HG02870 (cell line): ENCODE data around the gene MNAT1.
"Not testable (repeated sequence)": the region's sequence is repeated elsewhere in the genome, so short reads cannot be mapped to it uniquely, and the experiment has no call there.

ENCODE experiments used
- ATAC-seq: cut with Tn5 transposase; IDR thresholded peaks from one replicate; pipeline ENCODE4 v1.9.1; 2021; ENCODE audit warnings: mild to moderate bottlenecking, moderate library complexity; ENCODE audit not compliant: unreplicated experiment

MNAT1 gene

DNA sequence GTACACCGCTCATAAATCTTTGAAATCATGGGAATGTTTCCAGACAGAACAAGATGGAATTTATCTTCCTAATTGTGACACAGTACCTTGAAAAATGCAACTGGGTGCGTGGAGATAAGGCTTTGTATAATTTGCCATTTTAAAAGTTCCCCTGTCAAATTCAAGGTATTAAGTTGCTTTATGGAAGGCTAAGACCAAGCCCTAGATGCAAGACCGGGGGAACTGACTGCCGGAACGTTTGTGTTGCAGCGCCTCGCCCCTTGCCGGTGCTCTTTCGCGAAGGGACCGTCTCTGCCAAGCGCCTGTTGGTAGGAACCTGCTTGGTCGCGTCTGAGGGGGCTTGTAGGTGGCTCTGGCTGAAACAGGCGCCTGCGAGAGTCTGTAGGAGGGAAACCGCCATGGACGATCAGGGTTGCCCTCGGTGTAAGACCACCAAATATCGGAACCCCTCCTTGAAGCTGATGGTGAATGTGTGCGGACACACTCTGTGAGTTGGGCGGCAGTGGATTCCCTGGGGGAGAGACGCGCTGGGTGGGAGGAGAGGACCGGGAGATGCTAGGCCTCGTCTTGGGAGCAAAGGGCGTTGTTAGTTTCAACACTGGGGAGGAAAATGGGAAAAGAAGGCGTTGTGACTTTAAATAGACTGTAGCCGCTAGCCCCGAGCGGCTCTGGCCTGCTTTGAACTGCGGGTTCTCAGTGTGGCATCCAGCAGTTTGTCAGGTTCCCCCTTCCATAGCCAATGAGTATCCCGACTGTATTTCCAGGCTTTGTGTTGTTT, at the start of gene MNAT1:
MNAT1 (plus strand) TSS at position 297 of the 778 bp plus-strand sequence; CDS start at position 399, 102 bp downstream.
- ATAC-seq = peak; percentile 88

DNA sequence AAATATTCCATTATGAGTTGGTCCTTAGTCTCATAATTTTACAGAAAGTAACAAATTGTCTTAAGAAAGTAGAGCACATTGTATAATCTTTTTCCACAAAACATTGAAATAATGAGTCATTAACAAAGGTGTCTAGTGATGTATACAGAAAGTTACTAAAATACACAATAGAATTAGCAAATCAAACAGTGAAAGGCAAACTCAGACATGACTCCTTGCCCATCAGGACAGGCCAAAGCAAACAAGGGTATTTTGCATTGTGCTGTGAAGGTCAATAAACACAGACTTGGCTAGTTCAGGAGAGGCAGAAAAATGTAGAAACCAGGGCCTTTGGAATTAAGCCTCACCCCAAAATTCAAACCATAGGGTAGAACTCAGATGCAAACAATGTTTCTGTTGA, 47.7 kb upstream of the MNAT1 start:
- ATAC-seq = no peak

- no peak for ATAC-seq
Measured at GRCh38 chr14:60691383-60692113, 43.0 kb upstream of the MNAT1 start.

DNA sequence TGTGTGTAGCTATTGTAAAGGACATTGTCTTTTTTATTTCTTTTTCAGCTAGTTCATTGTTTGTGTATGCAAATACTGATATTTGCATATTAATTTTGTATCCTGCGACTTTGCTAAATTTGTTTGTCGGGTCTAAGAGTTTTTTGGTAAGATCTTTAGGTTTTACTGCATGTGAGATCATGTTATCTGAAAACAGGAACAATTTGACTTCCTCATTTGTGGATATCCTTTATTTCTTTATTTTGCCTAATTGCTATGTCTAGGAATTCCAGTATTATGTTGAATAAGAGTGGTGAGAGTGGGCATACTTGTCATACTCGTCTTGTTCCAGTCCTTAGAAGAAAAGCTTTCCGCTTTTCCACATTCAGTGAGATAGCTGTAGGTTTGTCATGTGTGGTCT, 39.2 kb upstream of the MNAT1 start:
- ATAC-seq = no peak

- no peak for ATAC-seq
Measured at GRCh38 chr14:60700598-60700997, 34.0 kb upstream of the MNAT1 start.

GRCh38 chr14:60705100-60705499, 29.5 kb upstream of the MNAT1 start:
- no peak for ATAC-seq

DNA sequence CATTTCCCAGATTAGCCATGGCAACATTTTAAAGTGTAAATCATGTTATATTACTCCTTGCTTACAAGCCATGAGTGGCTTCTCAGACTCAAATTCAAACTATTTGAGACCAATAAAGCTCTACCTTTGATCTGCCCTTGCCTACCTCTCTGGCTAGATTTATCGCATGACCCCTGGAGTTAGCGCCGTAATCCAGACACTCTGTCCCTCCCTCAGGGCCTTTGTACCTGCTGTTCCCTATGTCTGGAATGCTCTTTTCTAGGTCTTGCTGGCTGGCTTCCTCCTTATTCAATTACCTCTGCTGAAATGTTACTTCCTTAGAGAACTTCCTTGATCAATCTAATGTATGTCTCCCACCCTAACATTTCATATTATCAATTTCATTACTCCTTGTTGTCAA, 26.7 kb upstream of the MNAT1 start:
- ATAC-seq = no peak

- no peak for ATAC-seq
Measured at GRCh38 chr14:60710494-60710893, 24.1 kb upstream of the MNAT1 start.

DNA sequence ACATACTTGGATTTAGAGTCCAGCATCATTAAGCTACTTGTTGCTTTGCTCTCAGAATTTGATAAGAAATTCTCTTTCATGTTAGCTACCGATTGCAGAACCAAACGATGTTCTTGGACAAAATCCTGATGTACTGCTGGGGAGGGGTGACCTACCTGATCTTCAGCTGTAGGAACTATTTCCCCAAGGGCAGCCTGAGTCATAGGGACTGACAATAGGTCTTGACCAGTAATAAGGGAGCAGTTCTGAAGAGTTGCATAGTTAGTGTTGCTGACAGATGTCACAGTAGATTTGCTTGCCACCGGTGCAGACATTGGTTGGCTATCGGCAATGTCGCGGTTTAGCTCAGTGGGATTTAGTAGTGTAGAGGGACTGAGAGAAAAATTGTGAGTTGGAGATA, 21.0 kb upstream of the MNAT1 start:
- no peak for ATAC-seq

DNA sequence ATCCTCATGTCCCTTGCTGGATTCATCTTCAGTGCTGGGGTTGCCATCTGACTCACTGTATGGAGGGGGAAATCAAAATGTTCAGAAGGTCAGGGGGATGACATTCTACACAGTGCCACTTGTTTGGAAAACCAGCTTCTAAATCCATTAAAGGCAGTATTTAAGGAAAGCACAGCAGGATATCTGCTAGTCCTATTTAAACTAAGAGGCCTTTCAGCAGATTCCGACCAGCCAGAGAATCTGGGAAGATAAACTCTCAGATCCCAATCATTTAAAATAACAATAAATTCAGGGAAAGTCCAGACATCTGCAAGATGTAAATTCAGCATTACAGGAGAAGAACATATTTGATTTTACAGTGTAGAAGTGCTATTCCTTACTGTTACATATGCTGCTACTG, 14.2 kb upstream of the MNAT1 start:
- no peak for ATAC-seq

GRCh38 chr14:60720962-60721325, 13.6 kb upstream of the MNAT1 start:
- ATAC-seq = no peak

DNA sequence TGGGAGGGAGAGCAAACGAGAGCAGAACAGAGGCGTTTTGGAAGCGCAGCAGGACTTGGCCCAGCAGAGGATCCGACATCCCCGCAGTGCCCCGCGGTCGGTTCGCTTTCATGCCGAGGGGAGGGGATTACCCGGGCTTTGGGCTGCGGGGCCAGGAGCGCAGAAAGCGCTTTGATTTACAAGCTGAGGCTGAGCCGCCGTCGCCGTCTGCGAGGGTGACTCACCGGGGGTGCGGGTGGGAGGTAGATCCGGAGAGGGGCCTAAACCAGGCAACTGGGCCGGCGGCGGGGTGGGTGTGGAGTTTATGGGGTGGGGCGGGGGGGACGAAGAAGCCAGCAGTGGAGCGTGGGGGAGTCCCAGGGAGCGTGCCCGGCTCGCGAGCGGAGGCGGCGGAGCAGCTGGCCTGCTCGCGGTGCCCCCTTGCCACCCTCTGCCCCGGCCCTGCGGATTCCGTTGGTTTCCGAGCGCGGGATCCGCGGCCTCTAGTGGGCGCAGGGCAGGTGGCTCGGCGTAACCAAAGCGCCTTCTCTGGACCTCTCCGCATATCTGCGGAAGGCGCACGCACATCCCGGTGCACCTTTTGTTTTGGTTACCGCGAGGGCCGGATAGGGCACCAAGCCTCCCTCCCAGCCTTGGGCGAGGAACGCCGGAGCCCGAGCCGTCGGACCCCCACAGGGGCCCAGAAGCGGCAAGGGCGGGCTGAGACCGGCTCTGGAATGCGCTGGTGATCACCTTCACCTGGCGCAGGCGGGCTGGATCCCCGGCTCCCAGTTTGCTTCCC, 13.0 kb upstream of the MNAT1 start:
- ATAC-seq = no peak

DNA sequence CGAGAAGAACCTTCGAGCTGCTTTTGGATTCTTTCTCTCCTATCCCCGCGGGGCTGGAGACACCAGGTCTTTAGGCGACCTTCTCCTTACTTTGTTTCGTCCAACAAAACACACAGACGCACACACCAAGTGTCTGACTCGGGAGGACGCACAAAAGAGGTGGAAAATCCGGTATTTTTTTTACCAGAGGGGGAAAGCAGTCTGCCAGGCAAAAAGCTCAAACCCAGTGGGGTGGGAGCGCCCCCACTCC, 12.5 kb upstream of the MNAT1 start:
- ATAC-seq = no peak

- ATAC-seq = no peak
Measured at GRCh38 chr14:60722357-60723115, 12.0 kb upstream of the MNAT1 start.

DNA sequence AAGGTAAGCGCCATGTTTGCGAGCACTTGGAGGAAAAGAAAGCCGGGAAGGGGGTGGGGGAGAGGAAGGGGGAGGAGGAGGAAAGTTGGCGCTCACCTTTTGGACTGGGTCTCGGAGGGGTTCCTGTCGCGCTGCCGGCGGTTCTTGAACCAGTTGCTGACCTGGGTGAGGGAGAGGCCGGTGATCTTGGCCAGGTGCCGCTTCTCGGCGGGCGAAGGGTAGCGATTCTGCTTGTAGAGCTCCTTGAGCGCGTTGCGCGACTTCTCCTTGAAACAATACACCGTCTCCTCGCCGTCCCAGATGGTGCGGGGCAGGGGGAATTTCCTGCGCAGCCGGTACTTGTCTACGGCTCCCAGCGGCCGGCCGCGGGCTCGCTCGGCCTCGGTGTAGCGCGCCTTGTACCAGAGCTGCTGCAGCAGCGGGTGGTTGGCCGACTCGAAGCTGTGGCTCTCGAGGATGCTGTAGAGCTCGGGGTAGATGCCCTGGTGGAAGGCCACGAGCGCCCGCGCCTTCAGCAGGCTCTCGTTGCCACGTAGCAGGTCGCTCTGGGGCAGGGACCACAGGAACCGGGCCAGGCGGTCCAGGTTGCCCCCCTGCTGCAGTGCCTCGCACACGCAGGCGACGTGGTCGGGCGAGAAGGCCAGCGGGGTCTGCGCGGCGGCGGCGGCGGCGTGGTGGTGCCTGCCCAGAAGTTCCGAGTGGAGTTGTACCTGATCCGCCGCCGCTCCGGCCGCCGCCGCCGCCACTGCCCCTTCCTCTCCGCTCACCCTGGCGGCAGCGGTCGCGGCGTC, 11.2 kb upstream of the MNAT1 start:
- ATAC-seq = peak; percentile 33

- peak; percentile 49 for ATAC-seq
Measured at GRCh38 chr14:60723907-60724618, 10.5 kb upstream of the MNAT1 start, which contains the start of gene SIX4. TSS of gene SIX4 (minus strand) at chr14:60724351. CDS start at chr14:60724074, 277 bp downstream.

DNA sequence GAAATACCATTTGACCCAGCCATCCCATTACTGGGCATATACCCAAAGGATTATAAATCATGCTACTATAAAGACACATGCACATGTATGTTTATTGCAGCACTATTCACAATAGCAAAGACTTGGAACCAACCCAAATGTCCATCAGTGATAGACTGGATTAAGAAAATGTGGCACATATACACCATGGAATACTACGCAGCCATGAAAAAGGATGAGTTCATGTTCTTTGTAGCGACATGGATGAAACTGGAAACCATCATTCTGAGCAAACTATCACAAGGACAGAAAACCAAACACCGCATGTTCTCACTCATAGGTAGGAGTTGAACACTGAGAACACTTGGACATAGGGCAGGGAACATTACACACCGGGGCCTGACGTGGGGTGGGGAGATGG, 3.3 kb upstream of the MNAT1 start:
- not testable (repeated sequence) for ATAC-seq

DNA sequence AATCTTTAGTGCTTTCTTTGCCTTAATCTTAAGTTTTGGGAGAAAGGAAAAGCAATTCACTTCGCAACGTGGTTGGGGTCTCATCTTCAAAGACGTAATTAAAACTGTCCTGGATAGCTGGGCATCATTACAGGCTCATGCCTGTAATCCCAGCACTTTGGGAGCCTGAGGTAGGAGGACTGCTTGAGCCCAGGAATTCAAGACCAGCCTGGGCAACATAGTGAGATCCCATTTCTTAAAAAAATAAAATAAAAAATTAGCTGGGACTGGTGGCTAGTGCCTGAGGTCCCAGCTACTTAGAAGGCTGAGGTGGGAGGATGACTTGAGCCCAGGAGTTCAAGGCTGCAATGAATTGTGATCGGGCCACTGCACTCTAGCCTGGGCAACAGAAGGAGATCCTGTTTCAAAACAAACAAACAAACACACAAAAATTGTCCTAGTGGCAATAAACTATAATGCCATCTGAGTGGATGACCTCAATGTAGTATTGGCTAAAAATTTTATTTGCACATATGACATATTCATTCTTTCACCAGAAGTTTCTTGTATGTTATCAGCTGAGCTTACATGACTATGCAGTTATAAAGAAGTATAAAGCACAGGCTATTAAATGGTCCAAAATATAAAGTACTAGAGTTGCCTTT, 1.6 kb upstream of the MNAT1 start:
- no peak for ATAC-seq

DNA sequence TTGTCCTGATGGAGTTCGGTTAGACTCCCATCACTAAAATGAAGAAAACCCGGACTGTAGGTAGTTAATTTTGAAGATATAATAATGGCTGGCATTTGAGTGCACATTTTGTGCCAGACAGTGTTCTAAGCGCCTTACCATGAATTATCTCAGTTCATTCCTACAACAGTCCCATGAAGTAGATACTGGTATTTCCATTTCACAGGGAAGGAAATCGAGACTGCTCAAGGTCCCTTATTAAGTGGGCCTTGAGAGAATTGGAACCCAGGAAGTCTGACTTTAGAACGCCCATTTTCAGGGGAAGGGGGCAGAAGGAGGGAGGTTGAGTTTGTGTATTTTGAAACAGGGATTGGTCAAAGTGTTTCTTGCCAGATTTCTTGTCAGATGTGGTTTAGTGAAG, 855 bp downstream of the MNAT1 start:
- no peak for ATAC-seq
